HUDEP-2 (cell line): ENCODE results near the gene SHANK1.

ENCODE experiments used
- DNase-seq, 76 experiments: peaks; one replicate each; lab custom pipeline; 2025; ENCODE audit not compliant: unreplicated experiment in 76 of 76; lab: John Stamatoyannopoulos, UW

SHANK1 gene

DNA sequence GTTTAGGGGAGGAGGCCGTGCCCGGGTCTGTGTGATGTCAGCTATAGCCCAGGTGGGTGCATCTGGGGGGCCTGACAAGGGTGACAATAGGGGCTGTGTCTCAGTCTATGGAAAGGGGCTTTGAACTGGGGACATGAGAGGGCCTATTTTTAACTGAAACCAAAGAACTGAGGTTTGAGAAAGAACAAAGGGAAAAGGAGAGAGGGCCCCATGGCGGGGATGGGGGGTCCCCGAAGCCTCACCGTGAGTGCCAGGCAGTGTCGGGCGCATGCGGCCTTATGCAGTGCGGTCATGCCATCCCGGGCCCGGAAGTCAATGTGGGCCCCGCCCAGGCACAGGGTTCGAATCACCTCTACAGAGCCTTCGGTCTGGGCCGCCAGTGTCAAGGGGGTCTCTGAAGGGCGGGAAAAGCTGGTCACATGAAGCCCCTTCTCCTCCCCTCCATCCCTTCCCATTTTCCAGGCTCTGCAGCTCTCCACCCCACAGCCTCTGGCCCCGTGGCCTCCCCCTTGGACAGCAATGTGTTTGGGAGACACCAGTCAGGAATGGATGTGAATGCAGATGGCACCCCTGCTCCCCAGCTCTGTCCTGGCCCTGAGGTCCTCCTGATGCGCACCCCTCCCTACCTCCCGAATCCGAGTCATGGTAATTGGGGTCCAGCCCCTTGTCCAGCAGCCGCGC lies 5.9 kb downstream of the SHANK1 start:
- DNase-seq = no peak

DNA sequence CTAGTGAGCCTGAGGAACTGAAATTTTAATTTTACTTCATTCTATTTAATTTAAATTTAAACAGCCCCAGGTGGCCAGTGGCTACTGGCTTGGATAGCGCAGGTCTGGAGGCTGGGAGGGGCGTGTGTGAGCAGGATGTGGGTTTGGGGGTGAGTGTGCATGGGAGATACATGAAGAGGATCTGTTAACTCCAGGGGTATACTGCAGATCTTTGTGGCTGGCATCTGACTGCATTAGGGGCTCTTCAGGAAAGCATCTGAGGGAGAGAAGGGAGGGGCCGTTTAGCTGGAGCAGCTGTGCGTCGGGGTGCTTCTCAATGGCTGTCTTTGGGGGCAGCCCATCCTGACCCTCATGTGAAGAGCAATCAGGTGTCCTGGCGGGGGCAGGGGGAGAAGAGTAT lies 6.8 kb downstream of the SHANK1 start:
- DNase-seq = no peak

DNA sequence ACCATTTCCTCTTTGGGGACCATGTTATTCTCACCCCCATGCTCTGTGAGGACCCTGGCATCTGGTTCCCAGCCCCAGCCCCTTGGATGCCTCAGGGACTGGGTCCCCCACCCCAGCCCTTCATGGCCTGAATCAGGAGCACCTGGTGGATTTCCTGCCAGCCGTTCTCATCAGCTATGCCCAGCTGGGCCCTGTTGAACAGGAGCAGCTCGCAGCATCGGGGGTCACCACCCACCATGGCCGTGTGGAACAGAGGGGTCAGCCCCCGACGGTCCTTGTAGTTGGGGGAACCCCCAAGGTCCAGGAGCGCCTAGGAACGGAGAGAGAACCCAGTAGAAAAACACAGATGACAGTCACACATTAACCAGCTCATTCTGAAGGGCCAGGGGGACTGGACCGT lies 7.8 kb downstream of the SHANK1 start:
- DNase-seq = no peak

DNA sequence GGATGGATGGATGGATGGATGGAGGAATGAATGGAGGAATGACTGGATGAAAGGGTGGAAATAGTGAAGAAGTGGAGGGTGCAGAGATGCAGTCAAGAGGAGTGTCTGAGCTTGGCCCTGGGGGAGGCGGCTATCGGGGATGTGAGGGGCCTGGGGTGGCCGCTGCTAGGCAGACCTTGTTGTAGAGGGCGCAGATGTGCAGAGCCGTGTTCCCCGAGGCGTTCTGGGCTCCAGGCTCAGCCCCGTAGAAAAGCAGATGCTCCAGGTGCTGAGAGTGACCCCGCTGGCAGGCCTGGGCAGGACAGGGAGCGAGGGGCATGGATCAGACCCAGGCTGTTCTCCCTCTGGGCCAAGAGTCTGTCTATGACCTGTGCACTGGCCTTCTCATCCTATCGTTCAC lies 8.4 kb downstream of the SHANK1 start:
- no peak for DNase-seq

DNA sequence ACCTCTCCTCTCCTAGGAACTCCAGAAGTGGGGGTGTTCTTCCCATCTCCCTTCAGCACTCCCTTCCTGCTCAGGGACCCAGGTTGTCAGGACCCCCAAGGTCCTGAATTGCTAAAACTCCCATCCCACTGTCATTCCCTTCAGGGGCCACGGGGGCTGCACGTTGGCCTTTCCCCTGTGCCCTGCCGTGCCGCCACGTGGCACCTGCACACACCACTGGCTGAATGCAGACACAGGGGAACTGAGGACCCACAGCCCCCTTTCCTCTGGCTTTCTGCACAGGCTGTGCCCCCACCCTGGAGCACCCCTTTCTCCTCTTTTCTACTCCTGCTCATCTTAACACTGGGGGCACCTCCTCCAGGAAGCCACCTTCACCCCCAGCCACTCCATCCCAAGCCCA lies 9.0 kb downstream of the SHANK1 start:
- DNase-seq = no peak

DNA sequence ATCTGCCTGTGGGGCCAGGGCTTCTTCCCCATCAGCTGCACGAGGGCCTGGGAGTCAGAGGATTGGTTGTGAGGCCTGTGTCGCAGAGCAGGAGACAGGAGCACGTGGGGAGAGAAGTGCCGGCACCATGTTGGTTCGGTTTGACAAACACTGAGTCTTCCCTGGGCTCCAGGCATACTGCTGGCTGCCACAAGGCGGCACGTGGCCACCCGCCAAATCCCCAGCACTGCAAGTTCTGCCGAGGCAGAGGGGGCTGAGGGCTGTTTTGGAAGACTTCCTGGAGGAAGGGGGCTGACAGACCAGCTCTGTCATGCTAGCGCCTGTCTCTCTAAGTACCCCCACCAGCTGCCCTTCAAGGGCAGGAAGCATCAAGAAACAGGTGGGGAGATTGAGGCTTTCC lies 9.5 kb downstream of the SHANK1 start:
- DNase-seq = peak in 8 of 76 experiments; percentile 10 to 36 (median 24)

DNA sequence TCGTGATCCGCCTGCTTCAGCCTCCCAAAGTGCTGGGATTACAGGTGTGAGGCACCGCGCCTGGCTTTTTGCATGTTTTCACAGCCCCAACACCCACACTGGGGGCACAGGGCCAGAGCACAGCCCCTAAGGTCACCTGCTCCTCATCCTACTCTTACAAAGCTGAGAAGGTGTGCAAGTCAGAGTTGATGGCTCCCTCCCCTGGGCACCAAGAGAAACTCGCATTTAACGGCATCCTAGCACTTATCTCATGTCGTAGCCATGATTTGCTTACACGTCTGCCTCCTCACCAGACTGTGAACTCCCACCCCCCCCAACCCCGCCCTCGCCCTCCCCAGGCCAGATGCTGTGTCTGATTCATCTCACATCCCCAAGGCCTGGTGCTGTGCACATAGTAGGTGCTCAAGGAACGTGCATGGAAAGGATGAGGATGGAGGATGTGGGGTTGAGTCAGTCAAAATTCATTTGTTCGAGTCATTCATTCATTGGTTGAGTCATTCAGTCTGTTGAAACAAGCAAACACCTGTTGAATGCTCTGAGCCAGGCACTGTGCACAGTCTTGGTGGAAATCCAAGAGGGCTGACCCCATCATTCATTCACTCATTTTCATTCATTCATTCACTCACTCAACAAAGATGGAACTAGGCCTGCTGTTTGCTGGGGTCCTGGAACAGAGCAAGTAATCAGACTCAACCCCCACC lies 11.3 kb downstream of the SHANK1 start:
- DNase-seq = no peak

DNA sequence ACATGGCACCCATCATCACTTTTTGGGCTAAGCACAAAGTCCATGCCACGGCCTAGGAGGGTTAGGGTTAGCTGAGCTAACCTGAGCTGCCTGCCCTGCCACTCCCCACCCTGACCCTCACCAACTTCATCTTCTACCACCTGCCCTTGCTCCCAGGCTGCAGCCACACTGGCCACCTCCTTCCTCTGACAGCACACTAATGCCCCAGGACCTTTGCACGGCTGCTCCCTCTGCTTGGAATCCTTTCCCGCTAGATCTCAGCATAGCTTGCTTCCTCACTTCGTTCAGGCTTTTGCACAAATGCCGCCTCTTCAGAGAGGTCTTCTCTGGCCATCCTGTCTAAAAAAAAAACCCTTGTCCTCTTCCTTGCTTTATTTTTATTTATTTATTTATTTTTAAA lies 13.2 kb downstream of the SHANK1 start:
- no peak for DNase-seq

DNA sequence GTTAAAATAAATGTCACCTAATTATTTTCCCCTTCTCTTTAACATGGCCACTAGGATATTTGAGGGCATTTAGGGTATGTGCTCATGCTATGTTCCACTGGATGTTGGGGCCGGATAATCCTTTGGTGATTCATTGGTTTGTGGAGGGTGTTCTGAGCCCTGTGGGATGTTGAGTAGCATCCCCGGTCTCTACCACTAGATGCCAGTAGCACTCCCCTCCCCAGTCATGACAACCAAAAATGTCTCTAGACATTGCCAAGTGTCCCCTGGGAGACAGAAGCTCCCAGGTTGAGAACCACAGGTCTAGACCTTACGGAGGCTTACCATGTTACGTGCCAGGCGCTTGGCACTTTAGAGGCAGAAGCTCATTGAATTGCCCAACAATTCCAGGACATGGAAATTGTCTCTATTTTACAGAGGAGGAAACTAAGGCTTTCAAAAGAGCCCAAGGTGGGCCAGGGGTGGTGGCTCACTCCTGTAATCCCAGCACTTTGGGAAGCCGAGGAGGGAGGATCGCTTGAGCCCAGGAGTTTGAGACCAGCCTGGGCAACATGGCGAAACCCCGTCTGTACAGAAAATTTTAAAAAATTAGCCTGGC lies 14.1 kb downstream of the SHANK1 start:
- peak in 51 of 76 experiments; percentile 5 to 77 (median 41) for DNase-seq

DNA sequence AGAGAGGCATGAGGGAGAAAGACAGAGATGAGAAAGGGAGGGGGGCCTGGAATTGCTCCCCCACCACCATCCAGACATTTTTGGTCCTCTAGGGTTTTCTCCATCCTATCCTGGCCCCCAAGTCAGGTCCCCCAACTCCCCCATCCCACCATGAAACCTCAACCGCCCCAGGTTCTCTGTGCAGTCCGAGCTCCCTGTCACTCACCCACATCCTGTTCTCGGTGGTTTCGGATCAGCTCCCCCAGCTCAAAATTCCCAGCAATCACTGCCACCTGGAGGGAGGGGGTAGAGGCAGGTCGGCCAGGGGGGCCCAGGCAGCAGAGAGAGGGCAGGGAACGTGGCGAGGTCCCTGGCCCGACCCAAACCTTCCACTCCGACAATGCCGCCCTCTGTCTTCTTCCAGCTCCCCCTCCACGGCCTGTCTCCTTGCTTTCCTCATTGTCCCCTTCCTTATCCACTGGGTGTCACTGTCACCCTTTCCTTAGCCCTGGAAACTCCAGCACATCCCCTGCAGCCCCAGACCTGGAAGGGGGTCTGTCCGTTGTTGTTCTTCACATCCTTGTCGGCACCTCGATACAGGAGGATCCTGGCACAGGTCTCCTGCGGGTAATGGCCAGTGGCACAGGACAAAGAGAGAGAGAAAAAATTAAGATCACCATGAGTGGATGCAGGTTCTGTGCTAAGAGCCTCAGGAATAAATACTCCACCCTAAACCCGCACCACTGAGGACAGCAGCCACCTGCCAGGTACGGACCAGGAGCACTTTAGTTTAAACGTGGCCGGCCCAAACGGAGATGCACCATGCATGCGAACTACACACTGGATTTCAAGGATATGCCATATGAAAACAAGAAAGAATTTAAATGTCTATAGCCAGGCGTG lies 15.4 kb downstream of the SHANK1 start:
- no peak for DNase-seq

DNA sequence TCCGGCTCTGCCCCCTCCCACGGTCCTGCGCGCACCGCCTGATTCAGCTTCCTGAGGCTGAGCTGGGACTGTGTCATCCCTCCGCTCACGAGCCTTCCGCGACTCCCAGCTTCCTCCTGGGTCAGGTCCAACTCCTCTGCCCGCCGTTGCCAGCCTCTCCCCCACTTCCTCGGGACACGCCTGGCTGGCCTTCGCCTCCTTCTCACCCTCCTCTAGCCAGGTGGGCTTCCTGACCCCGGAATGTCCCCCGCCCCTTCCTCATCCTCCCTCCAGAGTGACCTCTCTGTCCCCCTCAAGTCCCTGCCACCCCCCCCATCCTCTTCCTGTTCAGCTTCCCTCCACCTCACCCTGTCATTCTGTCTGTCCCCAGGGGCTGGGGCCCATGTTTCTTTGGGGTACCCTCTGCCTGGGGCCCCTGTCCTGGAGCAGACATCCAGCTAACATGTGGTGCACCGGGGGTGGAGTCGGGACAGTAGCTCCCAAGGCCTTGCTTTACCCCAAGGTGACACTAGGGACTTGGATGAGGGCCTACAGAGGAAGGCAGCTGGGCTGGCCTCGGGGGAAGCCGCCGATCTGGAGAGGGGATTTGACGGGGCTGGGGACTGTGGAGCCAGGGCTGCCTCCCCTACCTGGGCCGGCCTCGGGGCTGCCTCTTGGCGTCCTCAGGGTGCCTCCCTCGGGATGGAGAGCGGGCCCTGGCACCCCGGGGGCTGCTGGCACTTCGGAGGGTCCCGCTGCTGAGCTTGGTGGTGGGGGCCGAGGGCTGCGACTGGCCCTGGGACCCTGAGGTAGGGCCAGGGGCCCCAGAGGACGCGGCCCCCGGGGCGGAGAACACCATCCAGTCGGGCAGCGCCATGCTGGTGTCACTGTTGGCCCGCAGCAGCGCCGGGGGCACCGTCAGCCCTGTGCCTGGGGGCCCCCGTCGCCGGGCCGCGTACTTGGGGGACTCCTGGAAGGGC lies 16.5 kb downstream of the SHANK1 start:
- no peak for DNase-seq

DNA sequence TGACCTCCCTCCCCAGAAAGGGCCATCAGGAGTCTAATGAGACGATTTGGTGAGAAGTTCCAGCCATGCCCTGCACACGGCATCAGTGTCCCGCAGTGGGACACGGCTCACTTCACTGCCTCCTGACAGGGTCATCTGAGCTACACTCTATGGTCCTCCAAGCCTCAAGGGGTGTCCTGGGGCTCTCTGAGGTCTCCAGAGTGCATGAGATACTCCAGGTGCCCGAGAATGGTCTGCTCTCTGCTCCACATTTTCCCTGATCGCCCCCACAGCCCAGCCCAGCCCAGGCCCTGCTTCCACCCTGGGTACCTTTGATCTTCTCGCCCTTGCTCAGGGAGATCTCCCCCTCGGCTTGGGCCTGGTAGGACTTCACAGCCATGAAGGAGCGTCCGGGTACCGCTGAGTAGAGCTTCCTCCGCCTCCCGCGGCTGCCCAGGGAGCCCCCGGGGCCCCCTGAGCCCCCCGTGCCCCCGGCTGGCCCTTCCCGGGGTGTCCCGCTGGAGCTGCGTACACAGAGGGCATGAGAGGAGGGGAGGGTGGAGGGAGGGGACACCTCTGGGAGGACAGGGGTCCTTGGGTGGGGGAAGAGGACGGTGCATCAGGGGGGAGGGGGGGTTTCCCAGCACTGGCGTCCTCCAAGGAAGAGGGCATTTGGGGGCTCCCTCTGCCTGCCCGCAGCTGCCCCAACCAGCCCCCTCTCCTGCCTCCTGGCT lies 17.3 kb downstream of the SHANK1 start:
- DNase-seq = no peak

DNA sequence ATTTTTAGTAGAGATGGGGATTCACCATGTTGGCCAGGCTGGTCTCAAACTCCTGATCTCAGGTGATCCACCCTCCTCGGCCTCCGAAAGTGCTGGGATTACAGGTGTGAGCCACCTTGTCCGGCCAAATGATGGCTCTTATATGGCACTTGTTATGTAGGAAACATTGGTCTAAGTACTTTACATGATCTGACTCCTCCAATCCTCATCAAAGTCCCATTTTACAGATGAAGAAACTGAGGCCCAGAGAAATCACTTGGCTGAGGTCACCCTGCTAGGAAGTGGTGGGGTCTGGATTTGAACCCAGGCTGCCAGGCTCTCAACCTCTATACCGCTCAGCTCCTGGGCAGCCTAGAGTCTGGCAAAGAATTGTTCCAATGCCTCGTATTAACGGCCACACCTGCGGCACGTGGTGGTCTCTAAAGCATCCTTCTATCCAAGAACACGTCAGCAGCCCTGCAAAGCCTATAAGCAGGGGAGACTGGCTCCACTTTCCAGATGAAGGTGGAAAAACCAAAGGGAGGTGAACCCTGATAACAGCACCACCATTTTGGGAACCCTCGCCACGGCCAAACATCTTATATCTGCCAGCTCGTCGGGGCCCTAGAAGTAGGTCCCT lies 18.1 kb downstream of the SHANK1 start:
- no peak for DNase-seq

DNA sequence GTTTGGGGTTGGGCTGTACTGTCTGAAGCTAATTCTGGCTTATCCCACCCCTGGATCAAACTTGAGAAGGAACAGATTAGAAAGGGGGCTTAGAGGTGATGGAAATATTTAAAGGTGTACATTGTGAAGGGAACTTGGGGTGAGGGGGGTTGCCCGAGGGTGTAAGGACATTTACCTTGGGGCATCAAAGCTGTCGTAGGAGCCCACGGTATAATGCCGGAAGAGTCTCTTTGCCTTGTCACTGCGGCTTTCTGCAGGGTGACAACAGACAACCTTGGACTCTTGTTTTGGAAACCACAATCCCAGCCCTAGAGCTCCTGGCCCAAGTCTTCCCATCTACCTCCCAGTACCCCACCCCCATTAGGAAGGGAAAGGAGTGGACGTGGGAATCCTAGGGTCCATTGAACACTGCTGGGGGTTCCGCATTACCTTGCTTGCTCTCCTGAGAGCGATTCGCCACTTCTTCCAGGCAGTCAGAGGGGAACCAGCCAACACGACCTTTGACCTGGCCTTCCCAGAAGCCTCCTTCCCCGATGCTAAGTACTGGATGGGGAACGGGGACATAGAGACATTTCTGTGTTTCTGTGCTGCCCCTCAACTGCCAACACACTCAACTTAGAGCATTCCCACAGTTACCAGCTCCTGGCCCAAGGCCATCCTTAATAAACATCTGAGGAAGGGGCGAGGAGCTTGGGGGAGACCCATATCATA lies 22.0 kb downstream of the SHANK1 start:
- no peak for DNase-seq

DNA sequence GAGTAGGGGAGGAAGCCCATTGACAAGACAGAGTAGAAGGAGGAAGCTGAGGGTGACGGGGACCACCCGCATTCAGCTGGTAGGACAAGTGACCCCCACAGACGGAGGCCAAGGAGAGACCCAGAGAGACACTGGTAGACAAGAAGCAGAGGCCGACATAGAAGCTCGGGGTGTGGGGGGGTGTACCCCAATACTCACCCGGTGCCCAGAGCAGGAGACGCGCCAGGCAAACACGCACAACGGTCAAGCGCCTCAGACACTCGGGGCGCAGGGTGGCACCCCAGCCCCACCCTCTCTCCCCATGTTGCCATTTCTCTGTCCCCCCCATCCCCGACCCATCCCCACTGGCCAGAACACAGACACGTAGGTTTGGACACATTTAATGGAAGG lies 23.5 kb downstream of the SHANK1 start:
- DNase-seq = no peak

DNA sequence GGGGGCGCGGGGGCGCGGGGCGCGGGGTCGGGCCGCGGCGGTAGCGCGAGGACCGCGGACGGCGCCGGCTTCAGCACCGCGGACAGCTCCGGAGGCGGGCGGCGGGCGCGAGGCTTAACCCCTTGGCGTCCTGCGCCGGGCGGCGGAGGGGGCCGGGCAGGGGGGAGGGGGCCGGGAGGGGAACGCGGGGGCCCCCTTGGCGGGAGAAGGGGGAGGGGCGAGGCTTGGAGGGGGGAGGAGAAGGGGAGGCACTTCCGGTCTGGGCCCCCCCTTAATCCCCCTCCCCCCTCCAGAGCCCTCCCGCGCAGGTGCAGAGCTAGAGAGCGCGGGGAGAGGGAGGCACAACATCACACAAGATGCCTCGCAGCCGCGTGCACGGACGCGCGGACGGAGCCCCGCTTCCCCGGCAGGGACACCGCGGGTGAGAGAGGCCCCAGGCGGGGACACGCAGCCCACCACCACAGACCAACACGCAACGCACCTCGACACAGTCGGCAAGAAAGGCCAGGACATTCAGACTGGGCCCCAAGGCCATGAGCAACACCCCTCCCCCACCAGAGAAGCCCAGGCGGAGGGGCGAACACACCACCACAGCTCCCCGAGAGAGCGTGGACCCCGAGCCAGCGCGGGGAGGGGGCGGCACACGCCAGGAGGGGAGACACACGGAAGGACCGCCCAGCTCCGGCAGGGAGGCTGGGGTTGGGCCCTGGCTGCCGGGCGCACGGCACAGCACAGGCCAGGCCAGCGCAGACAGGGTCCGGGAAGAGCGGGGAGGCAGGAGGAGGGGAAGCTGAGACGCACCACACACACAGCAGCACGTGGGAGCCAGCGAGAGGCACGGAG lies 24.1 kb downstream of the SHANK1 start:
- peak in 13 of 76 experiments; percentile 5 to 42 (median 19) for DNase-seq

DNA sequence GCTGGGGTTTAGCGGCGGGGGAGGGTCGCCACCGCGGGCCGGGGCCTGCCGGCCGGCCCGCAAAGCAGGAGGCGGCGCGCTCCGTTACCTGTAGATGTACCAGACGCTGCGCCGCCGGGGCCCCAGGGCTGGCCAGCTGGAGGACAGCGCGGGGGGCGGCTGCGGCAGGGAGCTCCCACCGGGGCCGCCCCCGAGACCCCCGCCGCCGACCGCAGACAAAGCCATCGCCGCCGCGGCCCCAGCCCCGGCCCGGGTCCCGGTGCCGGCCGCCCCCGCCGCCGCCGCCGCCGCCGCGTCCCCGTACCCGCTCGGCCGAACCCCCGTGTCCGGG lies 24.8 kb downstream of the SHANK1 start:
- no peak for DNase-seq
